ENCODE data around the gene NFKBIZ. TPM values are rescaled to one million over a fixed set of nuclear protein-coding genes. Genes with fewer than 3 reads are reported as not detected.

NFKBIZ gene
- total RNA-seq, 1 experiment from 2014 or later, result 9.6 TPM

Other genes starting within 250 kb of the NFKBIZ start
- 15.6 and 24.8 TPM in 2 replicates for gene ZBTB11, start 172.4 kb upstream of the NFKBIZ start, total RNA-seq (2014; rRNA removed; shearing (Covaris generic))
- gene RPL24, start 162.8 kb upstream of the NFKBIZ start, total RNA-seq (2014; rRNA removed; shearing (Covaris generic)), result 1,314 and 1,490 TPM in 2 replicates
- 19.2 and 28.7 TPM in 2 replicates for gene CEP97, start 124.9 kb upstream of the NFKBIZ start, total RNA-seq (2014; rRNA removed; shearing (Covaris generic))
- gene NXPE3, start 70.3 kb upstream of the NFKBIZ start, total RNA-seq (2014; rRNA removed; shearing (Covaris generic)), result 17.9 and 19.2 TPM in 2 replicates

Measured in M059J (cell line).